ENCODE measurements around the gene ZFPM1. TPM values are rescaled to one million over a fixed set of nuclear protein-coding genes. Genes with fewer than 3 reads are reported as not detected.

ZFPM1 gene
- total and polyA plus RNA-seq, 5 donors, result 7.7 to 11.4 (median 8.2) TPM

GRCh38 chr16:88428616-88429386, 24.3 kb upstream of the ZFPM1 start:
- peaks cover 2% of the 10 kb centered on the region for H3K4me1 ChIP-seq (ENCODE audit: control insufficient read depth, insufficient read depth, low read length)
- H3K9me3 ChIP-seq (ENCODE audit: control insufficient read depth, low read length), result no peaks in the 10 kb centered on the region
- DNase-seq, result no peak
- H3K27ac ChIP-seq (ENCODE audit: low read length), result no peak overlapping the region
- no peak for ATAC-seq
- H3K27me3 ChIP-seq (ENCODE audit: control insufficient read depth, insufficient read depth), result no peaks in the 10 kb centered on the region
- no peak overlapping the region for H3K4me3 ChIP-seq (ENCODE audit: low read length)
- WGBS, result 80% methylated on average over 34 of the region's 34 CpGs
- intact Hi-C loops (cut with DNase I), result no loop called here

DNA sequence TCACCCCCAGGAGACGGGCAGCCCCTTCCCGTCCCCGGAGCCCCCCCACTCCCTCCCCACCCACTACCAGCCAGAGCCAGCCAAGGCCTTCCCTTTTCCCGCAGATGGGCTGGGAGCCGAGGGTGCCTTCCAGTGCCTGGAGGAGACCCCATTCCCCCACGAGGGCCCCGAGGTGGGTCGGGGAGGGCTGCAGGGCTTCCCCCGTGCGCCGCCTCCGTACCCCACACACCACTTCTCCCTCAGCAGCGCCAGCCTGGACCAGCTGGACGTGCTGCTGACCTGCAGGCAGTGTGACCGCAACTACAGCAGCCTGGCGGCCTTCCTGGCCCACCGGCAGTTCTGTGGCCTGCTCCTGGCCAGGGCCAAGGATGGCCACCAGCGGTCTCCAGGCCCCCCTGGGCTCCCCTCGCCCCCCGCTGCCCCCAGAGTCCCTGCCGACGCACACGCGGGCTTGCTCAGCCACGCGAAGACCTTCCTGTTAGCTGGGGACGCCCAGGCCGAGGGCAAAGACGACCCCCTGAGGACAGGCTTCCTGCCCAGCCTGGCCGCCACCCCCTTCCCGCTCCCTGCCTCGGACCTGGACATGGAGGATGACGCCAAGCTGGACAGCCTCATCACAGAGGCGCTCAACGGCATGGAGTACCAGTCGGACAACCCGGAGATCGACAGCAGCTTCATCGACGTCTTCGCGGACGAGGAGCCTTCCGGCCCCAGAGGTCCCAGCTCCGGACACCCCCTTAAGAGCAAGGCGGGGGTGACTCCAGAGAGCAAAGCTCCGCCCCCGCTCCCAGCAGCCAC, 23.5 kb upstream of the ZFPM1 start:
- H3K4me1 ChIP-seq (ENCODE audit: control insufficient read depth, insufficient read depth, low read length), result peaks cover 2% of the 10 kb centered on the region
- peak overlapping the region; percentile 61 for H3K4me3 ChIP-seq (ENCODE audit: low read length)
- WGBS, result 71% methylated on average over 48 of the region's 48 CpGs
- ATAC-seq (no peak), DNase-seq (peak in 1 of 3 donors; percentile 63)
- intact Hi-C loops (cut with DNase I), result loop anchor here in 3 of 4 donors (5.0 to 10.0 kb wide), 3 partner anchors 232 to 445 kb away; no protein-coding TSS in a partner anchor
- no peak overlapping the region for H3K27ac ChIP-seq (ENCODE audit: low read length)
- H3K9me3 ChIP-seq (ENCODE audit: control insufficient read depth, low read length), result no peaks in the 10 kb centered on the region
- H3K27me3 ChIP-seq (ENCODE audit: control insufficient read depth, insufficient read depth), result no peaks in the 10 kb centered on the region

GRCh38 chr16:88430185-88430523, 22.9 kb upstream of the ZFPM1 start:
- DNase-seq (peak in 1 of 3 donors; percentile 49), ATAC-seq (peak in 1 of 2 donors; percentile 3)
- H3K27ac ChIP-seq (ENCODE audit: low read length), result no peak overlapping the region
- 4% methylated on average over 36 of the region's 36 CpGs for WGBS
- H3K4me1 ChIP-seq (ENCODE audit: control insufficient read depth, insufficient read depth, low read length), result peaks cover 2% of the 10 kb centered on the region
- no peaks in the 10 kb centered on the region for H3K27me3 ChIP-seq (ENCODE audit: control insufficient read depth, insufficient read depth)
- intact Hi-C loops (cut with DNase I), result loop anchor here in 3 of 4 donors (5.0 to 10.0 kb wide), 3 partner anchors 233 to 445 kb away; no protein-coding TSS in a partner anchor
- no peaks in the 10 kb centered on the region for H3K9me3 ChIP-seq (ENCODE audit: control insufficient read depth, low read length)
- peak overlapping the region; percentile 61 for H3K4me3 ChIP-seq (ENCODE audit: low read length)

- Histone ChIP-seq H3K4me1 (ENCODE audit: control insufficient read depth, insufficient read depth, low read length) (peaks cover 2% of the 10 kb centered on the region), H3K4me3 (ENCODE audit: low read length) (peak overlapping the region; percentile 61), H3K9me3 (ENCODE audit: control insufficient read depth, low read length) (no peaks in the 10 kb centered on the region), H3K27me3 (ENCODE audit: control insufficient read depth, insufficient read depth) (no peaks in the 10 kb centered on the region), H3K27ac (ENCODE audit: low read length) (no peak overlapping the region)
- peak in 2 of 3 donors; percentile 77 to 81 for DNase-seq
- intact Hi-C loops (cut with DNase I), result loop anchor here in 3 of 4 donors (5.0 to 10.0 kb wide), 3 partner anchors 233 to 446 kb away; no protein-coding TSS in a partner anchor
- peak in 1 of 2 donors; percentile 28 for ATAC-seq
- 13% methylated on average over 80 of the region's 80 CpGs for WGBS
These were observed 22.3 kb upstream of the ZFPM1 start for GRCh38 chr16:88430524-88431446.

GRCh38 chr16:88431651-88432050, 21.4 kb upstream of the ZFPM1 start:
- ATAC-seq (no peak), DNase-seq (peak in 1 of 3 donors; percentile 48)
- Histone ChIP-seq H3K9me3 (ENCODE audit: control insufficient read depth, low read length) (no peaks in the 10 kb centered on the region), H3K27ac (ENCODE audit: low read length) (no peak overlapping the region), H3K4me3 (ENCODE audit: low read length) (no peak overlapping the region), H3K4me1 (ENCODE audit: control insufficient read depth, insufficient read depth, low read length) (peaks cover 2% of the 10 kb centered on the region), H3K27me3 (ENCODE audit: control insufficient read depth, insufficient read depth) (no peaks in the 10 kb centered on the region)
- intact Hi-C loops (cut with DNase I), result loop anchor here in 3 of 4 donors (5.0 to 10.0 kb wide), 3 partner anchors 234 to 447 kb away; no protein-coding TSS in a partner anchor
- WGBS, result 89% methylated on average over 22 of the region's 22 CpGs

- H3K4me1 ChIP-seq (ENCODE audit: control insufficient read depth, insufficient read depth, low read length), result peaks cover 2% of the 10 kb centered on the region
- WGBS, result 96% methylated on average over 22 of the region's 22 CpGs
- no peak overlapping the region for H3K27ac ChIP-seq (ENCODE audit: low read length)
- DNase-seq, result no peak
- no peak for ATAC-seq
- no peaks in the 10 kb centered on the region for H3K9me3 ChIP-seq (ENCODE audit: control insufficient read depth, low read length)
- no peaks in the 10 kb centered on the region for H3K27me3 ChIP-seq (ENCODE audit: control insufficient read depth, insufficient read depth)
- no peak overlapping the region for H3K4me3 ChIP-seq (ENCODE audit: low read length)
- intact Hi-C loops (cut with DNase I), result loop anchor here in 3 of 4 donors (5.0 to 10.0 kb wide), 3 partner anchors 235 to 447 kb away; no protein-coding TSS in a partner anchor
These were observed 20.9 kb upstream of the ZFPM1 start for GRCh38 chr16:88432174-88432573.

- no peaks in the 10 kb centered on the region for H3K27me3 ChIP-seq (ENCODE audit: control insufficient read depth, insufficient read depth)
These were observed 20.3 kb upstream of the ZFPM1 start for GRCh38 chr16:88432753-88433152.

DNA sequence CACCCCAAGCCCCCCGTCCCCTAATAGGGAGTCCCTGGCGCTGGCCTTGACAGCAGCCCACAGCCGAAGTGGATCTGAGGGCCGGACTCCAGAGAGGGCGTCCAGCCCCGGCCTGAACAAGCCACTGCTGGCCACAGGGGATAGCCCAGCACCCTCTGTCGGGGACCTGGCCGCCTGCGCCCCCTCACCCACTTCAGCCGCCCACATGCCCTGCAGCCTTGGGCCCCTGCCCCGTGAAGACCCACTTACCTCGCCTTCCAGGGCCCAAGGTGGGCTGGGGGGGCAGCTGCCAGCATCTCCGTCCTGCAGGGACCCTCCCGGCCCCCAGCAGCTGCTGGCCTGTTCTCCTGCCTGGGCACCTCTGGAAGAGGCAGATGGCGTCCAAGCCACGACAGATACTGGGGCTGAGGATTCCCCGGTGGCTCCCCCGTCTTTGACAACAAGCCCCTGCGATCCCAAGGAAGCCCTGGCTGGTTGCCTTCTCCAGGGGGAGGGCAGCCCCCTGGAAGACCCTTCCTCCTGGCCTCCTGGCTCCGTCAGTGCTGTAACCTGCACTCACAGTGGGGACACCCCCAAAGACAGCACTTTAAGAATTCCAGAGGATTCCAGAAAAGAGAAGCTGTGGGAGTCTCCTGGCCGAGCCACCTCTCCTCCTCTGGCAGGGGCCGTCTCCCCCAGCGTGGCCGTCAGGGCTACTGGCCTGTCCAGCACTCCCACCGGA, 19.3 kb upstream of the ZFPM1 start:
- Histone ChIP-seq H3K27me3 (ENCODE audit: control insufficient read depth, insufficient read depth) (no peaks in the 10 kb centered on the region), H3K4me1 (ENCODE audit: control insufficient read depth, insufficient read depth, low read length) (peaks cover 2% of the 10 kb centered on the region), H3K27ac (ENCODE audit: low read length) (no peak overlapping the region), H3K9me3 (ENCODE audit: control insufficient read depth, low read length) (no peaks in the 10 kb centered on the region), H3K4me3 (ENCODE audit: low read length) (no peak overlapping the region)
- ATAC-seq (no peak), DNase-seq (peak in 1 of 3 donors; percentile 65)
- intact Hi-C loops (cut with DNase I), result loop anchor here in 3 of 4 donors (5.0 to 10.0 kb wide), 3 partner anchors 236 to 449 kb away; no protein-coding TSS in a partner anchor
- 90% methylated on average over 25 of the region's 25 CpGs for WGBS

More at GRCh38 chr16:88432753-88433152, 20.3 kb upstream of the ZFPM1 start:
- H3K4me1 ChIP-seq (ENCODE audit: control insufficient read depth, insufficient read depth, low read length), result peaks cover 2% of the 10 kb centered on the region
- DNase-seq, result no peak
- no peaks in the 10 kb centered on the region for H3K9me3 ChIP-seq (ENCODE audit: control insufficient read depth, low read length)
- H3K27ac ChIP-seq (ENCODE audit: low read length), result no peak overlapping the region
- WGBS, result 87% methylated on average over 9 of the region's 9 CpGs
- ATAC-seq, result no peak
- no peak overlapping the region for H3K4me3 ChIP-seq (ENCODE audit: low read length)
- intact Hi-C loops (cut with DNase I), result loop anchor here in 3 of 4 donors (5.0 to 10.0 kb wide), 3 partner anchors 235 to 448 kb away; no protein-coding TSS in a partner anchor

DNA sequence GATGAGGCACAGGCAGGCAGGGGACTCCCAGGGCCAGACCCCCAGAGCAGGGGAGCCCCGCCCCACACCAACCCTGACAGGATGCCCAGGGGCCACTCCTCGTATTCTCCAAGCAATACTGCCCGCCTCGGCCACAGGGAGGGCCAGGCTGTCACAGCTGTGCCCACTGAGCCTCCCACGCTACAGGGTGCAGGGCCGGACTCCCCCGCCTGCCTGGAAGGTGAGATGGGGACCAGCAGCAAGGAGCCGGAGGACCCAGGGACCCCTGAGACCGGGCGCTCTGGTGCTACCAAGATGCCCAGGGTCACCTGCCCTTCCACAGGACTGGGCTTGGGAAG, 18.8 kb upstream of the ZFPM1 start:
- Histone ChIP-seq H3K27ac (ENCODE audit: low read length) (no peak overlapping the region), H3K4me3 (ENCODE audit: low read length) (no peak overlapping the region), H3K9me3 (ENCODE audit: control insufficient read depth, low read length) (no peaks in the 10 kb centered on the region), H3K4me1 (ENCODE audit: control insufficient read depth, insufficient read depth, low read length) (peaks cover 2% of the 10 kb centered on the region), H3K27me3 (ENCODE audit: control insufficient read depth, insufficient read depth) (no peaks in the 10 kb centered on the region)
- WGBS, result 95% methylated on average over 10 of the region's 10 CpGs
- intact Hi-C loops (cut with DNase I), result loop anchor here in 3 of 4 donors (5.0 to 10.0 kb wide), 3 partner anchors 237 to 450 kb away; no protein-coding TSS in a partner anchor
- no peak for DNase-seq
- ATAC-seq, result no peak

Data from right cardiac atrium (tissue), 5 donors.